SK-N-SH (cell line): ENCODE measurements around the gene BAIAP2. TPM values are rescaled to one million over a fixed set of nuclear protein-coding genes. Genes with fewer than 3 reads are reported as not detected.

ENCODE experiments used
- CTCF ChIA-PET: fragments of 300-600, 350-600 bp; formaldehyde crosslinking; extraction: SDS; loops from one replicate; lab custom pipeline; 2021; lab: Yijun Ruan, JAX
- POLR2A ChIA-PET: fragments of 350-600 bp; sonication (Branson Sonifier 250); formaldehyde crosslinking; extraction: SDS; loops from one replicate; lab custom pipeline; 2020; ENCODE audit warnings: antibody characterized with exemption, inconsistent platforms; lab: Yijun Ruan, JAX
- DNase-seq: peaks from one replicate; pipeline ENCODE4 v3.0.0; 2012
- H2AFZ ChIP-seq: fragments of 200-600 bp; sonication (generic); 2 replicates; pipeline ENCODE4 v1.8.1; 2016; ENCODE audit warnings: antibody characterized with exemption, mild to moderate bottlenecking, low read depth
- H3F3A ChIP-seq: fragments of 200-600 bp; sonication (generic); replicated peaks from 2 replicates; pipeline ENCODE3; 2016; ENCODE audit warnings: antibody characterized with exemption, mild to moderate bottlenecking; ENCODE audit not compliant: insufficient read depth
- H3K27ac ChIP-seq, 2 experiments: fragments of 200-500 bp in 1 of 2; fragments of 200-600 bp in 1 of 2; sonication (Bioruptor generic) in 1 of 2; sonication (generic), shearing (Covaris generic) in 1 of 2; 2 replicates each; pipeline versions ENCODE4 v1.5.1 to v1.6.1; 2014 to 2016; ENCODE audit warnings: low read depth in 2 of 2, inconsistent platforms in 1 of 2, low read length in 1 of 2, mild to moderate bottlenecking in 1 of 2, mixed read lengths in 1 of 2
- H3K27me3 ChIP-seq: fragments of 200-600 bp; sonication (generic), shearing (Covaris generic); 2 replicates; pipeline ENCODE4 v1.6.1; 2016; ENCODE audit warnings: mixed run types; ENCODE audit not compliant: insufficient read depth
- H3K36me3 ChIP-seq, 2 experiments: fragments of 200-500 bp in 1 of 2; fragments of 200-600 bp in 1 of 2; sonication (Bioruptor generic) in 1 of 2; sonication (generic) in 1 of 2; replicated peaks in 1 of 2; 2 replicates each; pipeline versions ENCODE3 to v1.5.1; 2014 to 2016; ENCODE audit warnings: low read length in 1 of 2, mild to moderate bottlenecking in 1 of 2; ENCODE audit not compliant: insufficient read depth in 2 of 2, control insufficient read depth in 1 of 2
- H3K4me1 ChIP-seq, 2 experiments: fragments of 200-500 bp in 1 of 2; fragments of 200-600 bp in 1 of 2; sonication (Bioruptor generic) in 1 of 2; sonication (generic), shearing (Covaris generic) in 1 of 2; 2 replicates each; pipeline versions ENCODE4 v1.5.1 to v1.6.1; 2014 to 2016; ENCODE audit warnings: low read depth in 1 of 2, low read length in 1 of 2, mixed run types in 1 of 2; ENCODE audit not compliant: insufficient read depth in 2 of 2, control insufficient read depth in 1 of 2
- H3K4me2 ChIP-seq: fragments of 200-600 bp; sonication (generic), shearing (Covaris generic); 2 replicates; pipeline ENCODE4 v1.6.1; 2017; ENCODE audit warnings: mixed run types
- H3K4me3 ChIP-seq, 2 experiments: fragments of 200-500 bp in 1 of 2; fragments of 200-600 bp in 1 of 2; sonication (Bioruptor generic) in 1 of 2; sonication (generic), shearing (Covaris generic) in 1 of 2; 2 replicates each; pipeline versions ENCODE4 v1.5.1 to v1.8.1; 2014 to 2016; ENCODE audit warnings: low read depth in 2 of 2, inconsistent platforms in 1 of 2, low read length in 1 of 2, mild to moderate bottlenecking in 1 of 2, mixed read lengths in 1 of 2, moderate library complexity in 1 of 2
- H3K79me2 ChIP-seq: fragments of 200-600 bp; sonication (generic); 2 replicates; pipeline ENCODE4 v1.8.1; 2017; ENCODE audit warnings: mild to moderate bottlenecking; ENCODE audit not compliant: insufficient read depth
- H3K9ac ChIP-seq: fragments of 200-600 bp; sonication (generic); 2 replicates; pipeline ENCODE4 v1.6.1; 2017; ENCODE audit warnings: mixed run types
- H3K9me2 ChIP-seq: fragments of 200-600 bp; sonication (generic); 2 replicates; pipeline ENCODE4 v1.6.1; 2017; ENCODE audit warnings: mixed run types
- H3K9me3 ChIP-seq: fragments of 200-600 bp; sonication (generic); 2 replicates; pipeline ENCODE4 v1.6.1; 2017; ENCODE audit warnings: mixed run types, mild to moderate bottlenecking, moderate library complexity
- H4K20me1 ChIP-seq: fragments of 200-600 bp; sonication (generic); 2 replicates; pipeline ENCODE4 v1.6.1; 2017; ENCODE audit warnings: mild to moderate bottlenecking, mixed run types; ENCODE audit not compliant: insufficient read depth
- CHD2 ChIP-seq: fragments of 150-350 bp; IDR thresholded peaks from 2 replicates; pipeline ENCODE4 v1.6.1; 2018; ENCODE audit warnings: low read length; ENCODE audit not compliant: partially characterized antibody
- EP300 ChIP-seq, 2 experiments: IDR thresholded peaks; 2 replicates each; pipeline versions ENCODE4 v1.4.0 to v1.6.1; 2012; ENCODE audit warnings: borderline replicate concordance in 1 of 2, low read depth in 1 of 2, low read length in 1 of 2
- EZH2phosphoT487 ChIP-seq: fragments of 200-600 bp; sonication (generic); IDR thresholded peaks from 2 replicates; pipeline ENCODE4 v1.6.1; 2017; ENCODE audit warnings: low read depth, mixed run types, mild to moderate bottlenecking, antibody characterized with exemption, moderate library complexity, borderline replicate concordance
- FOSL2 ChIP-seq: IDR thresholded peaks from 2 replicates; pipeline ENCODE4 v1.4.0; 2012; ENCODE audit warnings: low read depth, mild to moderate bottlenecking, moderate library complexity, borderline replicate concordance
- FOXJ3 ChIP-seq: sonication (generic); formaldehyde crosslinking; IDR thresholded peaks from 2 replicates; pipeline ENCODE4 v1.5.1; 2020; ENCODE audit warnings: mild to moderate bottlenecking, missing genetic modification reagents
- FOXM1 ChIP-seq: IDR thresholded peaks from 2 replicates; pipeline ENCODE4 v1.4.0; 2012; ENCODE audit warnings: low read depth, mild to moderate bottlenecking
- MXI1 ChIP-seq: IDR thresholded peaks from 2 replicates; pipeline ENCODE4 v1.6.1; 2012; ENCODE audit warnings: mild to moderate bottlenecking, low read depth, low read length, improper control_type of control experiment
- RCOR1 ChIP-seq: fragments of 150-350 bp; IDR thresholded peaks from 2 replicates; pipeline ENCODE4 v1.6.1; 2017; ENCODE audit warnings: antibody characterized with exemption, low read length
- RFX5 ChIP-seq: IDR thresholded peaks from 2 replicates; pipeline ENCODE4 v1.6.1; 2012; ENCODE audit warnings: mild to moderate bottlenecking, improper control_type of control experiment, low read length
- SIN3A ChIP-seq: IDR thresholded peaks from 2 replicates; pipeline ENCODE4 v1.6.1; 2012; ENCODE audit warnings: low read depth, mild to moderate bottlenecking, low read length, moderate library complexity, borderline replicate concordance
- SMC3 ChIP-seq: IDR thresholded peaks from 2 replicates; pipeline ENCODE4 v1.6.1; 2012; ENCODE audit warnings: low read depth, low read length, improper control_type of control experiment
- TCF12 ChIP-seq: IDR thresholded peaks from 2 replicates; pipeline ENCODE4 v1.4.0; 2012
- TEAD4 ChIP-seq: IDR thresholded peaks from 2 replicates; pipeline ENCODE4 v1.4.0; 2012; ENCODE audit warnings: mild to moderate bottlenecking, borderline replicate concordance; ENCODE audit not compliant: insufficient read depth
- USF2 ChIP-seq: fragments of 150-350 bp; IDR thresholded peaks from 2 replicates; pipeline ENCODE4 v1.6.1; 2017; ENCODE audit warnings: antibody characterized with exemption, low read length, low read depth, borderline replicate concordance
- YY1 ChIP-seq: IDR thresholded peaks from 2 replicates; pipeline ENCODE4 v1.4.0; 2012; ENCODE audit warnings: low read depth, mild to moderate bottlenecking
- ZBTB33 ChIP-seq: IDR thresholded peaks from 2 replicates; pipeline ENCODE4 v1.4.0; 2012; ENCODE audit warnings: low read depth, borderline replicate concordance
- WGBS: methylation state at CpG from one replicate; pipeline ENCODE4 v1.1.6; 2017; ENCODE audit warnings: low lambda C conversion rate; 5-methylcytosine and 5-hydroxymethylcytosine counted together
- polyA plus RNA-seq, 3 experiments: library from polyadenylated mRNA; depleted of rRNA; stranded (reverse); fragments of >200 nt; gene quantifications; 2 replicates each; pipeline ENCODE4 v1.2.3, GENCODE V29; 2012
- TF ChIP-seq, protein P1 (sequence below): IDR thresholded peaks from 2 replicates; pipeline ENCODE4 v1.6.1; 2012; ENCODE audit warnings: mild to moderate bottlenecking, low read depth, low read length, moderate library complexity

The BAIAP2 gene
- polyA plus RNA-seq, 1 of the 3 experiments (the other 2 are of a cell fraction): 19.8 TPM

DNA sequence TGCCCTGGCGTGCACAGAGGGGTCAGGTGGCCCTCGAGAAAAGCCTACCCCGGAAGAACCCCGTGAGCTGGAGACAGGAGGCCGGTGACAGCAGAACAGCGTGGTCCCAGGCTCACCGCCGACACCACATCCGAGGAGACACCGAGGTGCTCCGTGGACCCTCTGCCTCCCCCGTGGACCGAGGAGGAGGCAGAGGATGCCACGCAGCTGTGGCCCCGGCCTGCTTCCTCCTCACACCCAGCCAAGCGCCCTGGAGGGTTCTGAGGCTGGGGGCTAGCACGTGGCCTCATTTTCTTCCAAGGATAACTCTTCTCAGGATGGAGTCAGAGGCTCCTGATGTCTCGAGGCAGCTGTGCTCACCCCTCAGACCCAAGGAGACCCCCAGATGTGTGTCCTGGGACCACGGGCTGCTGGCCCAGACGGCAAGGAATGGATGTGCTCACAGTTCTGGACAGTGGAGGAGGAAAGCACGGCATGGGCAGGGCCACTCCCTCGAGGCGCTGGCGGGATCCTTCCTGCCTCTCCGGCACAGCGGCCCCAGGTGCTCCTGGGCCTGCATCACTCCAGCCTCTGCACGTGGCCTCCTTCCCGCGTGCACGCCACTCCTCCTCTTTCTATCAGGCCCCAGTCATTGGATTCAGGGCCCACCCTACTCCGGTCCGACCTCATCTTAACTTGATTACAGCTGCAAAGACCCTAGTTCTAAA is 125.9 kb downstream of the BAIAP2 start:
- no peaks in the 10 kb centered on the region for H3K36me3 ChIP-seq
- H3K9me2 ChIP-seq: no peaks in the 10 kb centered on the region
- 68% methylated on average over 31 of the region's 32 CpGs for WGBS
- H3F3A ChIP-seq: peaks cover 12% of the 10 kb centered on the region
- H3K4me1 ChIP-seq: peaks cover 0 to 21% of the 10 kb centered on the region in 2 experiments; a peak in 1 of 4 replicates
- H3K27me3 ChIP-seq: peaks cover 11% of the 10 kb centered on the region; the same call in 1 of the 2 replicates
- H3K4me2 ChIP-seq: no peak overlapping the region
- H4K20me1 ChIP-seq: no peaks in the 10 kb centered on the region
- ChIA-PET CTCF (no interaction called here), POLR2A (no interaction called here)
- no peak overlapping the region for H3K9ac ChIP-seq
- H3K9me3 ChIP-seq: no peaks in the 10 kb centered on the region
- H3K79me2 ChIP-seq: no peaks in the 10 kb centered on the region
- DNase-seq: no peak
- H3K4me3 ChIP-seq: no peak overlapping the region
- H2AFZ ChIP-seq: no peak overlapping the region
- TF ChIP-seq CHD2: no peak
- no peak for TF ChIP-seq EP300 (IDR thresholded peaks at IDR 0.05; ENCODE audit: borderline replicate concordance in 1 of 2, low read depth in 1 of 2, low read length in 1 of 2)
- TF ChIP-seq MXI1: no peak
- H3K27ac ChIP-seq: no peak overlapping the region

- no peaks in the 10 kb centered on the region for H3K79me2 ChIP-seq
- no peak overlapping the region for H3K4me2 ChIP-seq
- no peak overlapping the region for H2AFZ ChIP-seq
- H3K27ac ChIP-seq: no peak overlapping the region
- H3K4me3 ChIP-seq: no peak overlapping the region
- no peaks in the 10 kb centered on the region for H3K9me2 ChIP-seq
- 73% methylated on average over 14 of the region's 15 CpGs for WGBS
- H4K20me1 ChIP-seq: no peaks in the 10 kb centered on the region
- ChIA-PET CTCF (no interaction called here), POLR2A (no interaction called here)
- no peak overlapping the region for H3K9ac ChIP-seq
- H3K36me3 ChIP-seq: no peaks in the 10 kb centered on the region
- TF ChIP-seq YY1 (no peak), FOXJ3 (CRISPR knock-in tag) (no peak), MXI1 (no peak), FOSL2 (no peak), USF2 (no peak), FOXM1 (no peak), RFX5 (no peak), SMC3 (no peak), TCF12 (no peak), TEAD4 (no peak), RCOR1 (no peak), SIN3A (no peak), EZH2phosphoT487 (no peak), CHD2 (no peak), ZBTB33 (no peak)
- TF ChIP-seq, protein P1, sequence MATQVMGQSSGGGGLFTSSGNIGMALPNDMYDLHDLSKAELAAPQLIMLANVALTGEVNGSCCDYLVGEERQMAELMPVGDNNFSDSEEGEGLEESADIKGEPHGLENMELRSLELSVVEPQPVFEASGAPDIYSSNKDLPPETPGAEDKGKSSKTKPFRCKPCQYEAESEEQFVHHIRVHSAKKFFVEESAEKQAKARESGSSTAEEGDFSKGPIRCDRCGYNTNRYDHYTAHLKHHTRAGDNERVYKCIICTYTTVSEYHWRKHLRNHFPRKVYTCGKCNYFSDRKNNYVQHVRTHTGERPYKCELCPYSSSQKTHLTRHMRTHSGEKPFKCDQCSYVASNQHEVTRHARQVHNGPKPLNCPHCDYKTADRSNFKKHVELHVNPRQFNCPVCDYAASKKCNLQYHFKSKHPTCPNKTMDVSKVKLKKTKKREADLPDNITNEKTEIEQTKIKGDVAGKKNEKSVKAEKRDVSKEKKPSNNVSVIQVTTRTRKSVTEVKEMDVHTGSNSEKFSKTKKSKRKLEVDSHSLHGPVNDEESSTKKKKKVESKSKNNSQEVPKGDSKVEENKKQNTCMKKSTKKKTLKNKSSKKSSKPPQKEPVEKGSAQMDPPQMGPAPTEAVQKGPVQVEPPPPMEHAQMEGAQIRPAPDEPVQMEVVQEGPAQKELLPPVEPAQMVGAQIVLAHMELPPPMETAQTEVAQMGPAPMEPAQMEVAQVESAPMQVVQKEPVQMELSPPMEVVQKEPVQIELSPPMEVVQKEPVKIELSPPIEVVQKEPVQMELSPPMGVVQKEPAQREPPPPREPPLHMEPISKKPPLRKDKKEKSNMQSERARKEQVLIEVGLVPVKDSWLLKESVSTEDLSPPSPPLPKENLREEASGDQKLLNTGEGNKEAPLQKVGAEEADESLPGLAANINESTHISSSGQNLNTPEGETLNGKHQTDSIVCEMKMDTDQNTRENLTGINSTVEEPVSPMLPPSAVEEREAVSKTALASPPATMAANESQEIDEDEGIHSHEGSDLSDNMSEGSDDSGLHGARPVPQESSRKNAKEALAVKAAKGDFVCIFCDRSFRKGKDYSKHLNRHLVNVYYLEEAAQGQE: no peak
- H3K4me1 ChIP-seq: peaks cover 0 to 22% of the 10 kb centered on the region in 2 experiments; a peak in 1 of 4 replicates
- no peak for DNase-seq
- peaks cover 11% of the 10 kb centered on the region; the same call in 1 of the 2 replicates for H3K27me3 ChIP-seq
- H3K9me3 ChIP-seq: no peaks in the 10 kb centered on the region
- H3F3A ChIP-seq: peaks cover 12% of the 10 kb centered on the region
Observed at GRCh38 chr17:81161536-81161935, 126.6 kb downstream of the BAIAP2 start.
